ENCODE measurements around the gene KRT80.
"Not testable (repeated sequence)": the region's sequence is repeated elsewhere in the genome, so short reads cannot be mapped to it uniquely, and the experiment has no call there.

Gene KRT80

DNA sequence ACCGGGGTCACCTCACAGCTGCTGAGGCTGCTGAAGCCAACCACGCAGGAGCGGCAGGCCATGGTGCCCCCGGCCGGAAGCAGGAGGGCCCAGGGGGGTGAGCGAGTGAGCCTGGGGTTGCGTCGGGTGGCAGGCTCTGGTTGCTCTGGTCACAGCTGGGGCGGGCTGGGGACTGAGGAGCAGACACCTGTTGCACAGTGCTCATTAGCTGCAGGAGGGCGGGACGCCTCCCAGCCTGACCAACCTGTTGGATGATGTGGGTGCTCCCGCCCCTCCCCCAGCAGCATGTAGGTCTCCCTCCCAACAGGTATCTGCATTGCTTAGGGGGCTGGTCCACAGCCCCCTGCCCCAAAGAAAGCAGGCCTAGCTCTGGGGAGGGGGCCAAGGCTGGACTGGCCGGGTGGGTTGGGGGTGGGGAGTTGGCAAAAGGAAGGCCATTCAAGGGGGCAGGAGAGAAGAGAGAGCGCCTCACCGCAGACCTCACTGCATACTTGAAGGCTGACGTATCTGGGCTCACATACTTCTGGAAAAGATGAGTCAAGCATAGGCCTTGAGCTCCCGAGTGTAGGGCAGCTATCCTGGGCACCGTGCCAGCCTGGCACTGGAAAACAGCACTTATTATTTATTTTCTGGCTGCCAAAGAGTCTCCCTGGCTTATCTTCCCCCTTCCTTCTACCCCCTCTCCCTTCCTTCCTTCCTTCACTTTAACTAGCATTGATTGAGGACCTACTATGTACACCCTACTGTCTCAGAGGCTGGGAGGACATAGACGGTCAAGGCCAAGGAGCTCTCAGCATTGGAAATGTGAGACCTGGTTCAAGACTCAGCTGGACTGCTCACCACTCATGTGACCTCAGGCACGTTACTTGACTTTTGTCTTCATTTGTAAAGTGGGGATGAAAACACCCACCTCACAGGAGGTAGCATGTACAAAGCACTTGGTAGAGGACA is at the start of gene KRT80:
Gene KRT80 (minus strand): TSS at position 174 of the 951 bp plus-strand sequence. CDS start 112 bp downstream, at position 62.
- peak in 1 of 2 experiments; percentile 9 for DNase-seq (ENCODE audit: low read depth in 2 of 2)

DNA sequence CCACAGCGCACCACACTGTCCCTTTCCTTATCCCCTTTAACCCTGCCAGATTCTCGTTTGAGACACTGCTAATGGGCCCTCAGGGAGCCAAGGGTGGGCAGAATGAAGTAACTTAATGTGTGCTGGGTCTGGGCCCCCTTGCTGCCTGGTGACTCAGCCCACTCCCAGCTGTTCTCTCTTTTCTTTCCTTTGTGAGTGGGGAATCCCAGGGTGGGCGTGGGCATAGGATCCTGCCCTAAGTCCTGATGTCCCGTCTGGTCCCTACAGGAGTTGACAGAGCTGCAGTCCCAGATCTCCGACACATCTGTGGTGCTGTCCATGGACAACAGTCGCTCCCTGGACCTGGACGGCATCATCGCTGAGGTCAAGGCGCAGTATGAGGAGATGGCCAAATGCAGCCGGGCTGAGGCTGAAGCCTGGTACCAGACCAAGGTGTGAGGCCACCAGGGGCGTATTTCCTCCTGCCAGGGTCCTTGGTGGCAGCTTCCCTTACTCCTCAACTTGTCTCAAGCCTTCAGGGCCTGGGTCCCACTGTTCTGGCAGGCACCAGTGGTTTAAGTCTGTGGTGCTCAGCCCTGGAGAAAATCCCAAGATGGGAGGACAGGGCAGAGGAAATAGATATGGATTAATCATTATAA is 49.5 kb upstream of the KRT80 start:
- DNase-seq (ENCODE audit: low read depth in 2 of 2): no peak

DNA sequence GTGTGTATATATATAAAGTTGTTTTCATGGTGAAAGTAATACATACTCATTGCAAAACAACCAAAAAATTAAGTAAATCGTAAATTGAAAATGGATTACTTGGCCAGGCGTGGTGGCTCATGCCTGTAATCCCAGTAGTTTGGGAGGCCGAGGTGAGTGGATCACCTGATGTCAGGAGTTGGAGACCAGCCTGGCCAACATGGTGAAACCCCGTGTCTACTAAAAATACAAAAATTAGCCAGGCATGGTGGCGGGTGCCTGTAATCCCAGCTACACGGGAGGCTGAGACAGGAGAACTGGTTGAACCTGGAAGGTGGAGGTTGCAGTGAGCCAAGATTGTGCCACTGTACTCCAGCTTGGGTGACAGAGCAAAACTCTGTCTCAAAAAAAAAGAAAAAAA is 48.4 kb upstream of the KRT80 start:
- not testable (repeated sequence) for DNase-seq (ENCODE audit: low read depth in 2 of 2)

DNA sequence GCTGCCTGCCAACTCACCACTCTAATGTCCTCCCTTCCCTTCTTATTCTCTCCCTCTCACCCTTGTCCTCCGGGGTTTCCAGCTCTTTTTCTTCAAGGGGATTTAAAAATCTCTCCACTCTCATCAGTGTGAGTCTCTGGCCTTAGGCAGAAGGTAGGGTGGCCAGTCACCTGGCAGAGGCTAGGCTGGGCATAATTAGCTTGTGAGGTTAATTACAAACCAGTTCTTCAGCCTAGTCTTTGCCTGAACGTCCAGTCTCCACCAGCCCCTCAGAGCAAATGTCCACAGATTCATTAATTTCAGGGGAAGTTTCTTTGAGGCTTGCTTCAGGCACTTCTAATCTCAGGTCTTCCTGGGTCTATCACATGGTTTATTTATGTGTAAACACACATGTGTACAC is 48.0 kb upstream of the KRT80 start:
- no peak for DNase-seq (ENCODE audit: low read depth in 2 of 2)

DNA sequence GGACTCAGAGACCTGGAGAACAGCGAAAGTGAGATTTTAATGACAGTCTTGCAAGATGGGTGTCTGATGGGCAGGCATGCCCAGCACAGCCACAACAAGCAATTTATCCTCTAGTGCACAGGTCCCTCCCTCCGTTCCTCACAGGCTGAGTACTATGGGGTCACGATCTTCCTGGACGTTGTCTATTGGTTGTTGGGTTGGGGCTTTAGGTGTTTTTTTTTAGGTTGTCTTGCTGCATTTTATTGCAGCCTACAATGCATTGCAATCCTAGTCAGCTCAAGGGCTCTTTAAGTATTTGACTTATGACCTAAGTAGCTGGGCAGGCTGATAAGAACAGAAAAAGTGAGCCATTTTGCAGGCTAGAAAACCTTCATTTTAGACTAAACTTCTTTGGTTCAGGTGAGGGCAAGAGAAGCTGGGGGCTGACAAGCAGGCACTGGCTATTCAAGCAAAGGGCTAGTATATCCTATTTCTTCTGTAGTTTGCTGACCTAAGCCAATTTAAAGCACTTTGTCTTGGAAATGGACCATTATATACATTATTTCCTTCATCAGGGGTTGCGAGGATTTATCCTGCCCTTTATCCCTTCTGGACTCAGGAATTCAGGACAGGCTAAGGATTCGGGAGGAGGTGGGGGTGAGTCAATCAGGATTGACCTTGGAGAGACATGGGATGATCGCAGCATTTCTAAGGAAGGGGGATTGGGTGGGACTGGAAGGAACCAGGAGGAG is 47.3 kb upstream of the KRT80 start:
- DNase-seq (ENCODE audit: low read depth in 2 of 2): no peak

DNA sequence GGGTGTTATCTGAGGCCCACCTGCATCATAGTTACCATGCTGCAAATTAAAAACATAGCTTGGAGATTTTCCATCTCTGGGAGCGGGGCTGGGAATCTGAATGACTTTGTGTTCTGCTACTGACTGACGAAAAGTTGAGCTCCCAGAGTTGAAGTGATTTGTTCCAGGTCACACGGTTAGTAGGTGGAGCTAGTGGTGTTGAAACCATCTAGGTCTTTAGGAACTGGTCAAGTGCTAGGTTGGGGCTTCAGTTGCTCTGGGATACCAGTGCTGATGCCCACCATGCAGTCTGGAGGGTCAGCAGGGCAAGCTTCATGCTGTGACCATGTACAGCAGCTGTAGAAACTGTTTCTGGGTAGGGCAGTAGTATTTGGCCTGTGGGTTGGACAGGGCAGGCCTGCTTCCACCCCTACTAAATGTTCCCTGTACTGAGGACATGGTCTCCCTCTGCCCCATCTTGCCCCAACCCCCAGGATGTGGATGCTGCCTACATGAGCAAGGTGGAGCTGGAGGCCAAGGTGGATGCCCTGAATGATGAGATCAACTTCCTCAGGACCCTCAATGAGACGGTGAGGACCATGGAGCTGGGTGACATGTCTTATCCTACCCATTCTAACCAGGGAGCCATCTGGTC is 46.5 kb upstream of the KRT80 start:
- DNase-seq (ENCODE audit: low read depth in 2 of 2): no peak

DNA sequence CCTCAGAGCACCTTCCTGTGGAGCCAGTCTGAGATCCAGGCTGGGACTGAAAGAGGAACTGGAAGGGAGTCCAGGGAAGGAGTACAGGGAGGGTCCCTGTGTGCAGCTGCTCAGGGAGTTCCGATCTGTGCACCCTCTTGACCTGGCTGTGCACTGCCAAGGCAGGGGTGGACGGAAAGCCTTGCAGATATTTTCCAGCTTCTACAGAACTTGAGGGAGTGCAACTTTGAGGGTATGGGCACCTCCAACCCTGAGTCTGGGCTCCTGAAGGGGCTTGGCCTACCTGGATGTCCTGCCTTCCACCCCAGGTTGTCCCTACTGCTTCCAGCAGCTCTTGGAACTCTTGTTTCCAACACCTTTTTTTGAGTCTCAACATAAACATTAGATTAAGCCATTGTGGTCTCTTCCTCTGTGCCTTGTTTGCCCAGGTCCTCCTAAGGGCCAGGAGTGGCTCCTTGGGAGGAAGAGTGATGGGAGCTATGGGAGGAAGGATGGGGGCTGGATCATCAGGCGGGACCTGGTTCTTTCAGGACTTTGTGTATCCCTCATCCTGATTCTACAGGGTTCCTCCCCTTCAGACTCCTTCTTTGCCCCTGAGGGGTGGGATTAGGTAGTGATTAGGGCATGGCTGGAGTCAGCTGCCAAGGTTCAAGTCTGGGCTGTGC is 44.7 kb upstream of the KRT80 start:
- DNase-seq (ENCODE audit: low read depth in 2 of 2): no peak

DNA sequence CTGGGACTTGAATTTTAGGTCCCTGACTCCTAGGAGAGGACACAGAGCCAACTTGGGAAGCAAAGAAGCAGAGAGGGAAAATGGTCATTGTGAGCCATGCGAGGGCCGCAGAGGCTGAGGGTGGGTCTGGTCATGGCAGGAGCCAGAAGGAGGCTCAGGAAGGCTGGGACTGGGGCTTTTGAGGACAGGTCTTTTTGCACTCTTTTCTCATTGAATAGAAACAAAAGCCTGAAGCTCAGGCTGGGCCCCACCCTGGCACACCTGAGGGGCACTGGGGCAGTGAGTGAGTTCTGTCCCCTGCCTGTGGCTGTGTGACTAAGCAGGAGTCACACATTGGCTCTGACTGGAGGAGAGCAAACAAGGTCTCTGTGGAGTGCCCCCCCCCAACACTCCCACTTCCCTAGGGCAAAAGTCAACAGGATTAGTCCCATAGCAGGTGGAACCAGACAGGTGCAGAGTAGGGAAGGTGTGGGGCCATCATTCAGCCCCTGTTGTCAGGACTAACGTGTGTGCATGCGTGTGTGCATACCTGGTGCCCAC is 44.1 kb upstream of the KRT80 start:
- DNase-seq (ENCODE audit: low read depth in 2 of 2): no peak

DNA sequence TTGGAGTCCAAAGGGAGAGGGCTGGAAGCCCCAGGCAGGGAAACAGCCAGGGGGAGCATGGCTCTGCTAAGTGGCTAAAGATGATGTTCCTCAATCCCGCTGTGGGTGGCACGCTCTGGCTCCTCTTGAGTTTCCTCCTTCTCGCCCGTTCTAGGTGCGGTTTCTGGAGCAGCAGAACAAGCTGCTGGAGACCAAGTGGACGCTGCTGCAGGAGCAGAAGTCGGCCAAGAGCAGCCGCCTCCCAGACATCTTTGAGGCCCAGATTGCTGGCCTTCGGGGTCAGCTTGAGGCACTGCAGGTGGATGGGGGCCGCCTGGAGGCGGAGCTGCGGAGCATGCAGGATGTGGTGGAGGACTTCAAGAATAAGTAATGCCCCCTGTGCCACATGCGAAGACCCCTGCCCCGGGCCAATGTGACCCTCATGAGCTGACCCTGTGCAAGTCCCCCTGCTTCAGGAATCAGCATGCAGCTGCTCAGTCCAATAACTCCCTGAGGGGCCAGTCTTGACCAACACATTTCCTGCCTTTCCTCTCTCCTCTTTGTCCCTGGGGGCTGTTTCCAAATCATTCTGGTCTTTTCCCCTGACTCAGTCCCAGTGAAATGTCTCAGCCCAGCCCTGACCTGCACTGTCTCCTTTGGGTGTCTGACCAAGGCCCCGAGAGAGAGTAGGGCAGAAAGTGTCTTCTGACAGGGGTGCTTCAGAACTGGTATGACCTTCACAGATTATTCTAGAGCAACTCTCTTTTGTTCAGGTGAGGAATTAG is 43.4 kb upstream of the KRT80 start:
- DNase-seq (ENCODE audit: low read depth in 2 of 2): no peak

DNA sequence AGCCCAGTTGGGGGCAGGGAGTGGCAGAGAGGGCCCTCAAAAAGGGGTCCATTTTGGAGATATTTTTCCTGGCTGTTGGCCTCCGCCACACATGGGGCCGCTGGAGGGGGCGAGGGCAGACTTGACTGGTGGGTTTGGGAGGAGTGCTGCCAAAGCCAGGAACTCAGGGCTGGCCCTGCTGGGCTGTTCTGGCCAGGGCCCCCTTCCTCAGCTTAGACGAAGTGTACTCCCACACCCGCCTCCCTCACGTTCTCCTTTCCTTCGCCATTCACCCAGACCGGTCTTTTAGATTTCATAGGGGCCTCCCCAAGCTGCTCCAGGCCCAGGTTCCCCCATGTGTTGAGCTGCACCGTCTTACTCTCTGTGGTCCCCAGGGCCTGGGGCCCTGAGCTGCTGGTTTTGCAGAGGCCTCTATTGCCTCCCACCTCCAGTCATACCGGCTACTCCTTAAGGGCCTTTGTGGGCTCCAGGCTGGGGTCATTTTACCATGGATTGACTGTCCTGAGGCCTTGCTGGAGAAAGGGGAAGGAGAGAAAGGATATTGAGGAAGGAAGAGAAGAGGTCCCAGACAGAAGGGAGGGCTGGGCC is 42.5 kb upstream of the KRT80 start:
- DNase-seq (ENCODE audit: low read depth in 2 of 2): no peak

DNA sequence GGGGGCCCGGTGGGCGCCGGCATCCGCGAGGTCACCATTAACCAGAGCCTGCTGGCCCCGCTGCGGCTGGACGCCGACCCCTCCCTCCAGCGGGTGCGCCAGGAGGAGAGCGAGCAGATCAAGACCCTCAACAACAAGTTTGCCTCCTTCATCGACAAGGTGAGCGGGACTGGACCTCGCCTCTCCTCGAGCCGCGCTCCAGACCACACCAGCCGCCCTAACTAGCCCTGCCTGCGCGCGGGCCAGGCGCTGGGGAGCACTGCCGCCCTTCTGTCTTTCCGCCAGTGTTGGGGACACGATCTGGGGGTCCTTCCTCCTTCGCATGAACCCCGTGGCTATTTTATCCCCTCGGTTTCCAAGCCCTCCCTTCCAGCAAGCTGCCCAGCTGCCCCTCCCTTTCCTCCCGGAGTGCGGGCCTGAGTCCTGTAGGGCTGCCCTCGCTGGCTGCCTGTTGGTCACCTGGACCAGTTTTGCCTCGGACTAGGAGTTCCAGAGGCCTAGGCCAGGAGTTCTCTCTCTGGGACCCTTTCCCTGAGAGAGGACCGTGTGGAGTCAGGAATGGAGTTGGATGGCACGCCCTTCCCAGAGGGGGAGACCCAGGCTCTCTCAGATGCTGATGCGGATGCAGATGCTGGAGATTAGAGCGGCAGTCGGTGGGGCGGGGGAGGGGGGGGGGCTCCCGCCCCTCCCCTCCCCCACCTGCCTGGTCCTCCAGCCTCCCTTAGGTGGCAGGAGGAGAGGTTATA is 41.8 kb upstream of the KRT80 start:
- no peak for DNase-seq (ENCODE audit: low read depth in 2 of 2)

DNA sequence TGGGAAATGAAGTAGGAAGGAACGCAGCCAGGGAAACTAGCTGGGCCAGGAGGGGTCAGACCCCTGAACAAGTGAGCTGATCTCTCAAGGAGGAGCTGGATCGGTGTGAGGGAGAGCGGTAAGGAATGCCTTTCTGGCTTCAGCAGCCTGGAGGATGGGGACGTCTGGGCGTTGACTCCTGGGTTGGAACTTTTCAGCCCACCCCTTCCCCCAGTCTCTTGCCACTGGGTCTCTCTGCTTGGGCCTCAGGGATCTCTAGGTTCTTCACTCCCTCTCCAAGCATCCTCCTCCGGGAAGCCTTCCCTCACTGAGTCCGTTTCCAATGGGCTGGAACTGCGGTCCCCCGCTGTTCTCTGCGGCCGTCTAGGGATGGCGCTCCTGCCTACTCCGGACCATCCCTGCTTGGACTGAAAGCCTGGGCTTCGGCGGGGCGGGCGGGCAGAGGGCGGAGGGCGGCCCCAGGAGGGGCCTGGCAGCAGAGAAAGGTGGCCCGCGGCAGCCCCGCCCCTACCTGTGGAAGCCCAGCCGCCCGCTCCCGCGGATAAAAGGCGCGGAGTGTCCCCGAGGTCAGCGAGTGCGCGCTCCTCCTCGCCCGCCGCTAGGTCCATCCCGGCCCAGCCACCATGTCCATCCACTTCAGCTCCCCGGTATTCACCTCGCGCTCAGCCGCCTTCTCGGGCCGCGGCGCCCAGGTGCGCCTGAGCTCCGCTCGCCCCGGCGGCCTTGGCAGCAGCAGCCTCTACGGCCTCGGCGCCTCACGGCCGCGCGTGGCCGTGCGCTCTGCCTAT is 41.1 kb upstream of the KRT80 start, which contains the start of gene KRT7:
Gene KRT7 (plus strand): TSS at position 570 of the 788 bp plus-strand sequence. CDS start 54 bp downstream, at position 624.
- no peak for DNase-seq (ENCODE audit: low read depth in 2 of 2)

DNA sequence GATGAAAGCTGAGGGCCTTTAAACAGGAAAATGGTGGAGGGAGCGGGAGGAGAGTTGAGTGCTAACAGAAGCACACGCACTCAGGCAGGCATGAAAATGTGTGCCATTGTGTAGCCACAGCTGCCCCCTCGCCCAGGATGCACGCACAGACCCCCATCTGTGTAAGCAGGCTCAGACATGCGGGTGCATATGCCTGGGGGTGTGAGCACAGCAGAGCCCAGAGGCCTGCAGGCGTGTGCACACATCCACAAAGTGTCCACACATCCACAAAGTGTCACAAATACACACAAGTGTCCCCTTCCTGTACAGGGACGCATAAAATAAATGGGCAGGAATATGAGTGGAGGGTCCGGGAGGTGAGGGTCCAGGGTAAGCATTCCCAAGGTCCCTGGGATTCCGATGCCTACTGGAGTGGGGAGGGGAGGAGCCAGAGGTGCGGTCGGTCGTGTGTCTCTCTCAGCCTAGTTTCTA is 40.4 kb upstream of the KRT80 start:
- no peak for DNase-seq (ENCODE audit: low read depth in 2 of 2)

DNA sequence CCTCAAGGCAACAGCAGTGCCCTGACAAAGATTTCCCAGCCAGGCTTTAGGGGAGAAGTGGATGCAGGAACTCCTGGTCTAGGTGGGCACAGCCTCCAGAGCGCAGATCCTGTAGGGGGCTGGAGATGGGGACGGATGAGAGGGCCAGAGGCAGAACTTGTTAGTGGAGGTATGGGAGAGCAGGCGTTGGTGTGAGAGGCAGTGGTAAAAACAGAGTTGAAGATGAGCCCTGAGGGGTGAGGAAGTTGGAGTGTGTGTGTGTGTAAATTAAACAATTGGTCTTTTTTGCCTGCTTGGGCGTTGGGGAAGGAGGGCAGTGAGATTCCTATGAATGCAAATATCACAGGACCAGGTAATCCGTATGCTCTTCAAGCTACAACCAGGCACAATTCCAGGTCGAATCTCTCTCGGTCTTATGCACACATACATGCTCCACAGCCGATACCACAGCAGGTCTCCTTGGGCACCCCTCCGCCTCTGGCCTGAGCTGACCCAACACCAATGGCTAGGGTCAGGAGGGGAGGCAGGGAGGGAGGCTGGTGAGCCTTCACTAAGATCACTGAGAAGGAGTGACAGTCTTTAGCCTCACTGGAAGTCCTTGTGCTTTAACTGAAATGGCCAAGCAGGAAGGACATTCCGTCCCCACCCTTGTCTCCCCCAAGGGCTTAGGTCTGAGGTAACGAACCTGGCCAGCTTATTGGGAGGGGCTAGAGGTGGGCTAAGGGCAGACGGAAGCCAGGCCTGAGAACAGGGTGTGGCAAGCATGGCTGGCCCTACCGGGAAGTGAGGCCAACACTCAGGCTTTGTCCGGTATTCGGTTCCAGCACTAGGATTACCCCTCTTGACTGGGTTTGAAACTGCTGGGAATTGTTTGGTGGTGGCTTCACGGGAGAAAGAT is 39.7 kb upstream of the KRT80 start:
- no peak for DNase-seq (ENCODE audit: low read depth in 2 of 2)

DNA sequence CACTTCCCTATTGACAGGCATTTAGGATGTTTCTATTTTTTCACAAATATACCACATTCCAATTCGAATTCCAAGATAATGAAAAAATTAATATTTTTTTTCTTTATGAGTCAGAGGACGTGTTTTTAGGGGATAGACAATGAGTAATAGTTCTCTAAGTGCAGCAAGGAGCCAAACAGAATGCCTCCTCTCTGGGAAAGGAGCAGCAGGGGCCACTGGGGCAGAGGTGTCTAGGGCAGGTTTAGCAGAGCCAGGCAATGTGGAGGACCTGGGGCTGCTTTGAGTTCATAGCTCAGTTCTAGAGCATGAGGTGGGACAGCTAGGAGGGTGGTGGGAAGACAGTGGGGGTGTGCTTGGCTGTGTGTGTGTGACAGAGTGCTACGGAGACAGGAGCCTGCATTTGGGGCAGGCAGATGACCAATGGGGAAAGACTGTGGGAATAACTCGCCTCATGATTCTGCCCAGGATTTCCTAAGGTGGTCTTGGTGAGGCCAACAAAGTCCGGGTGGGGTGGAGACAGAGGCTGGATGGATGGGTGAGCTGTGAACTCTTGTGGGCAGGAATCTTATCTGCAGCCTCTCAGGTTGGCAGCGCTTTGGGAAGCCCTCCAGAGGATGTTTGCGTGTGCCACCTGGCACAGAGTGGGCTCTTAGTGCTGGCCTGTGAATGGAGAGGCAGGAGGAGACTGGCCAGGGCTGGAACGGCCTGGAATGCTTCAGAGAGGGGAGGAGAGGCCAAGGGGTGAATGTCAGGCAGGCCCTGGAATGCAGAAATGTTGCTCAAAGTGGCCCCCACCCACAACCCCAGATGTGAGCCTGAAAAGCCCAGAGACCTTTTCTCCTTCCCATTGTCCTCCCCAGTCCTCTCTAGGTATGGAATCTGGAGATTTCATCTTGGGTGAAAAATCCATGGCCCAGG is 38.8 kb upstream of the KRT80 start:
- no peak for DNase-seq (ENCODE audit: low read depth in 2 of 2)

DNA sequence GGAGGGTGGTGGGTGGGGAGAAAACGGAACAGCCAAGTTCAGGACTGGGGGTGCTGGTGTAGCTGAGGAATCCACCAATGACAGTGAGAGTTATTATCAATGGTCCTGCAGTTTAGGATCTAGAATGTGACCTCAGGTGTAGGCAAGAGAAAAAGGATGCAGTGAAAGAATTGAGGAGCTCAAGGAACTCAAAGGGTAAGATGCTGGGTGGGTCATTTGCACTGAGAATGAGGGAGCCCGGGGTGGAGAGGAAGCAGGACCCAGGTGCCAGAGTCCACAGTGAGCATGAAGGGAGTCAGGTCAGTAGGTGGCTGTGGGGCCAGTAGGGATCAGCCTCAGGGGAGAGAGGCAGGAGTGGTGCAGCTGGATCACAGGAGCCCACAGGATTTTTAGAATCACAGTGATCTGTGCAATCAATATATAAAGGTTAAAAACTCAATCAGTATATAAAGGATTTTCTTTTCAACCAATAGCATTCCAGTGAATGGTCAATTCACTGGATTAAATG is 38.1 kb upstream of the KRT80 start:
- DNase-seq (ENCODE audit: low read depth in 2 of 2): no peak
